A549 (cell line): Measurements from ENCODE around the gene KCNK16.

Experiments
- BHLHE40 ChIP-seq: IDR thresholded peaks from 2 replicates; pipeline ENCODE4 v1.6.1; 2012; ENCODE audit warnings: low read depth, low read length, inconsistent platforms
- CTCF ChIP-seq: fragments of >200 bp; sonication (Bioruptor Twin); formaldehyde crosslinking; IDR thresholded peaks from 3 replicates; pipeline ENCODE4 v1.5.1; 2016
- FOSL2 ChIP-seq, 2 experiments: fragments of 450-650 bp in 1 of 2; fragments of >200 bp in 1 of 2; sonication (Bioruptor Twin) in 1 of 2; formaldehyde crosslinking; IDR thresholded peaks; 2 replicates each; pipeline versions ENCODE4 v1.5.0 to v1.6.1; 2016 to 2020; ENCODE audit warnings: mild to moderate bottlenecking in 1 of 2, moderate library complexity in 1 of 2
- POLR2A ChIP-seq: IDR thresholded peaks from 2 replicates; pipeline ENCODE4 v1.6.1; 2012; ENCODE audit warnings: mild to moderate bottlenecking, low read length
- RCOR1 ChIP-seq: fragments of 150-350 bp; IDR thresholded peaks from 2 replicates; pipeline ENCODE4 v1.6.1; 2014; ENCODE audit warnings: antibody characterized with exemption, low read length, low read depth
- TF ChIP-seq, protein P1 (sequence below): fragments of 200-600 bp; sonication (generic); IDR thresholded peaks from 2 replicates; pipeline ENCODE4 v1.6.1; 2016; ENCODE audit warnings: antibody characterized with exemption, mild to moderate bottlenecking, moderate library complexity

DNA sequence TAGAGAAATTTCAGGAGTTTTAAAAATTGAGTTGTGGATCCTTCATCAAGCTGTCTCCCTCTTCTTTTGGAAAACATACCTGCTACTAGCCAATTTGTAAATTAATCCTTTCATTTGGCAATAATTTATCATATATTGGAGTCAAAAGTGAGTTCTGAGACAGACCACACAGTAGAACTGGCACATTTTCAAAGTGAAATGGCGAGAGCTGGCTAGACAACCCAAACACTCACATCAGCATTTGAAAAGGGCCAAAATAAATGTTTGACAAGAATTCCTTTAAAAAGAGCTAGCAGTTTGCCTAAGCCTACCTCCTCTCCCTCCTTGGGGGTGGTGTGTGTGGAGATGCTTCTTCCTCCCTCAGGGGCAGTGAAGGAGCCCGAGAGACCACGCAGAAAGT lies 47.9 kb upstream of the KCNK16 start:
- TF ChIP-seq, protein P1, sequence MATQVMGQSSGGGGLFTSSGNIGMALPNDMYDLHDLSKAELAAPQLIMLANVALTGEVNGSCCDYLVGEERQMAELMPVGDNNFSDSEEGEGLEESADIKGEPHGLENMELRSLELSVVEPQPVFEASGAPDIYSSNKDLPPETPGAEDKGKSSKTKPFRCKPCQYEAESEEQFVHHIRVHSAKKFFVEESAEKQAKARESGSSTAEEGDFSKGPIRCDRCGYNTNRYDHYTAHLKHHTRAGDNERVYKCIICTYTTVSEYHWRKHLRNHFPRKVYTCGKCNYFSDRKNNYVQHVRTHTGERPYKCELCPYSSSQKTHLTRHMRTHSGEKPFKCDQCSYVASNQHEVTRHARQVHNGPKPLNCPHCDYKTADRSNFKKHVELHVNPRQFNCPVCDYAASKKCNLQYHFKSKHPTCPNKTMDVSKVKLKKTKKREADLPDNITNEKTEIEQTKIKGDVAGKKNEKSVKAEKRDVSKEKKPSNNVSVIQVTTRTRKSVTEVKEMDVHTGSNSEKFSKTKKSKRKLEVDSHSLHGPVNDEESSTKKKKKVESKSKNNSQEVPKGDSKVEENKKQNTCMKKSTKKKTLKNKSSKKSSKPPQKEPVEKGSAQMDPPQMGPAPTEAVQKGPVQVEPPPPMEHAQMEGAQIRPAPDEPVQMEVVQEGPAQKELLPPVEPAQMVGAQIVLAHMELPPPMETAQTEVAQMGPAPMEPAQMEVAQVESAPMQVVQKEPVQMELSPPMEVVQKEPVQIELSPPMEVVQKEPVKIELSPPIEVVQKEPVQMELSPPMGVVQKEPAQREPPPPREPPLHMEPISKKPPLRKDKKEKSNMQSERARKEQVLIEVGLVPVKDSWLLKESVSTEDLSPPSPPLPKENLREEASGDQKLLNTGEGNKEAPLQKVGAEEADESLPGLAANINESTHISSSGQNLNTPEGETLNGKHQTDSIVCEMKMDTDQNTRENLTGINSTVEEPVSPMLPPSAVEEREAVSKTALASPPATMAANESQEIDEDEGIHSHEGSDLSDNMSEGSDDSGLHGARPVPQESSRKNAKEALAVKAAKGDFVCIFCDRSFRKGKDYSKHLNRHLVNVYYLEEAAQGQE = no peak
- TF ChIP-seq FOSL2 (IDR thresholded peaks at IDR 0.05) (no peak), FOSL2 (CRISPR knock-in tag; IDR thresholded peaks at IDR 0.05) (no peak), RCOR1 (no peak), POLR2A (no peak), CTCF (no peak), BHLHE40 (no peak)
